ENCODE results near the gene LTBP1. TPM values are rescaled to one million over a fixed set of nuclear protein-coding genes. Genes with fewer than 3 reads are reported as not detected.

The LTBP1 gene
- total RNA-seq, 2 donors from 2014 or later = 0.04 to 0.29 TPM

DNA sequence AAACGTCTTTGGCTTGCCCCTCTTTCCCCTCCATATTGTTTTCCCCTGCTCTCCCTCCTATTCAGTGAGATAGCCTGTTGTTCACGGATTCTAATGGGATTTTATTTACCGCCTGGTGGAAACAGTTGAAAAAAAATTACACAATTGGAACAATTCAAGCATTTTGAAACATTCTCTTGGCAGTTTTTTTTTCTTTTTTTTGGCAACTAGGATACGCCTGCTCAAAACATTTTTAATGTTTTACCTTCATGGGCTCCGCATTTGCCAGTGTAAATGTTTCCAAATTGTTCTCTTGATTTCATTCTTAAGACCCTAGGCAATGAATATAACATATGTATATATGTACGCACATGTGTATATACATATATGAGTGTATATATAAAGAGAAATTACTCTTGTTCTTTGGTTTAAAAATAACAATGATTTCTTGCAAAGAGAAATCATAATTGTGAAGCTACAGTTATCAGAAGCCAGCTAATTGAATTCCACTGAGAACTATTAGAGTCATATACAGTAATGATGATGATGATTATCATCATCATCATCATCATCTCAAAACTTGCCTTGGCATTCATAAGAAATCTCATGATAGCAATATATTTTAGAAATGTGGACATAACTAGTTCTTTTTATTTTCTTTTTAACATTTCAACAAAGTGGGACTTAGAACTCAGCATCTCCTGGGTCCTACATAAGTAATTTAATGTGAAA is 146.7 kb downstream of the LTBP1 start:
- H3K4me1 Mint-ChIP-seq = no peaks in the 10 kb centered on the region

DNA sequence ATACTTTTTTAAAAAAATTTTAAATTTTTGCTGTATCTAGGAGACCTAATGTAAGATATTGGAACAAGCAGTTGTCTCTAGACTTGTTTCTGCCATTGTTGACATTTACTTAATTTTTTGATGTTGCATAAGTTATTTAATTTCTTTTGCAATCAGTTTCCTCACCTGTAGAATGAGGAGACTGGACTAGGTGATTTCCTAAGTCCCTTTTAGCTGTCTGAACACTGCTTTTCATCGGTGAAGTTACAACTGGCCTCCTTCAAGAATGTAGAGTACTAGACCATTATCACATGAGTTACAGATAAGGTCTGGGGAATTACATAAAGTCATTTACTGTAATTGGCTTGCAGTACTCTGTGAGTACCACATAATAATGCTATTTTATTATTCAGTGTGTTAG is 147.6 kb downstream of the LTBP1 start:
- H3K27ac Mint-ChIP-seq = no peak overlapping the region
- peaks cover 38% of the 10 kb centered on the region for H3K27me3 Mint-ChIP-seq
- H3K9me3 Mint-ChIP-seq = no peaks in the 10 kb centered on the region
- ATAC-seq (replicated peaks) = no peak
- no peak overlapping the region for H3K4me3 Mint-ChIP-seq
- no peaks in the 10 kb centered on the region for H3K4me1 Mint-ChIP-seq
- no peaks in the 10 kb centered on the region for H3K36me3 Mint-ChIP-seq (ENCODE audit: low read depth)

More for the DNA sequence above, 146.7 kb downstream of the LTBP1 start:
- Mint-ChIP-seq H3K4me3 (no peak overlapping the region), H3K27ac (no peak overlapping the region), H3K36me3 (ENCODE audit: low read depth) (no peaks in the 10 kb centered on the region), H3K27me3 (peaks cover 38% of the 10 kb centered on the region), H3K9me3 (no peaks in the 10 kb centered on the region)
- no peak for ATAC-seq (replicated peaks)

DNA sequence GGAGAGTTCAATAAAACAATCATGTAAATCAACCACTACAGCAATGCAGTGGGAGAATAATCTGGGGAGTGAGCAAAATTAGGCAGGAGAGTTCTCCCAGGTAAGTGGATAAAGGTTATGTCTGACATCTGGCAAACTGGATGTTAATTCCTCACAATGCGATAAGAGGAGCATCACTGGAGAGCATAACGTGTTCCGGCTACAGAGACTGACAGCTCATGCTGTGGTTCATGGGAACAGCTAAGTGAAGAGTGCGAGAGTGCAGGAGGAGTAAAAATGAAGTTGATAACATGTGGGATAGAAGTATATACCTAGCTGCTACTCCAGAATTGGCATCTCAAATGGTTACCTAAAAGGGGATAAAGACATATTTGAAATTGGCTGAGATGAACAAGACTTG is 153.2 kb downstream of the LTBP1 start:
- H3K4me3 Mint-ChIP-seq = no peak overlapping the region
- no peaks in the 10 kb centered on the region for H3K36me3 Mint-ChIP-seq (ENCODE audit: low read depth)
- no peak overlapping the region for H3K27ac Mint-ChIP-seq
- H3K27me3 Mint-ChIP-seq = peaks cover 26% of the 10 kb centered on the region
- no peak for ATAC-seq (replicated peaks)
- no peaks in the 10 kb centered on the region for H3K4me1 Mint-ChIP-seq
- H3K9me3 Mint-ChIP-seq = no peaks in the 10 kb centered on the region

DNA sequence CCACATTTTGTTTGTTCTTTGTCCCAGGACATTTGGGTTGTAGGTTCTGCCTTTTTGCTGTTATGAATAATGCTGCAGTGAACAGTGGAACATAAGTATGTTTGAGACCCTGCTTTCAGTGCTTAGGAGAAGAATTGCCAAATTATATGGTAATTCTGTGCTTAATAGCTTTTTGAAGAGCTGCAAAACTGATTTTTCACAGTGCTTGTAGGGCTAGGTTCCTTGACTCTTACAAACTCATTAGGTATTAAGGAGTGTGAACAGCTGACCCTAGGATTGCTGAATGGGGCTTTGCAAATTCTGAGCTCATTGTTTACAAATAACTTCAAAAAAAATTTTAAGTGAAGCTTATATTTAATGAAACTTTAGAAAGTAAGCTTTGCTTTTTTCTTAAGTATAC is 154.2 kb downstream of the LTBP1 start:
- Mint-ChIP-seq H3K9me3 (no peaks in the 10 kb centered on the region), H3K27me3 (peaks cover 20% of the 10 kb centered on the region), H3K27ac (no peak overlapping the region), H3K4me1 (no peaks in the 10 kb centered on the region), H3K36me3 (ENCODE audit: low read depth) (no peaks in the 10 kb centered on the region), H3K4me3 (no peak overlapping the region)
- ATAC-seq (replicated peaks) = no peak

DNA sequence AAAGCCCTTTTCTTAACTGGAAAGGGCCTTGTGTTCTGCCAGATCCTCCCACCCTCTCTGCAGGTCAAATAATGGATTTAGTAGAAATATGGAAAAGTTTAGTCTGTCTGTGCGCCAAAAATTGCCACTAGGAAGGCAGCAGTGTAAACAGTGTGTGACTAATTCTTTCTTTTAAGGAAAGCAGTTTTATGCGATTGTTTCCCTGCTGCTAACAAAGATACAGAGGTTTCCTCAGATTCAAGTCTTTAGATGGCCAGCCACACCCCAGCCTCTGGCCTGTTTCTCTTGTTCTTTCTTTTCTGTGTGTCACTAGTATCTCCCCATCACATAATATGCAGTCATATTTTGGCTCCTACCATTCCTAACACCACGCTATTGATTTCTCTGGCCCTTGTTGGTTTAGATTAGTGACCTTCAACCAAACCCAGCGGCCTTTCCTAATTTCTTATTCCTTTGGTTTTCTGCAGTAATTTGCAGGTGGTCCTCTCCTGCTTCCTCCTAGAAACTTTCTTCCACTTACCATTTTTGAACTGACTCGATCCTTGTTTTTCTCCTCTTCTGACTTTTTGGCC is 157.4 kb downstream of the LTBP1 start:
- H3K4me3 Mint-ChIP-seq = no peak overlapping the region
- peaks cover 21% of the 10 kb centered on the region for H3K27me3 Mint-ChIP-seq
- no peaks in the 10 kb centered on the region for H3K9me3 Mint-ChIP-seq
- no peaks in the 10 kb centered on the region for H3K4me1 Mint-ChIP-seq
- no peaks in the 10 kb centered on the region for H3K36me3 Mint-ChIP-seq (ENCODE audit: low read depth)
- no peak for ATAC-seq (replicated peaks)
- no peak overlapping the region for H3K27ac Mint-ChIP-seq

DNA sequence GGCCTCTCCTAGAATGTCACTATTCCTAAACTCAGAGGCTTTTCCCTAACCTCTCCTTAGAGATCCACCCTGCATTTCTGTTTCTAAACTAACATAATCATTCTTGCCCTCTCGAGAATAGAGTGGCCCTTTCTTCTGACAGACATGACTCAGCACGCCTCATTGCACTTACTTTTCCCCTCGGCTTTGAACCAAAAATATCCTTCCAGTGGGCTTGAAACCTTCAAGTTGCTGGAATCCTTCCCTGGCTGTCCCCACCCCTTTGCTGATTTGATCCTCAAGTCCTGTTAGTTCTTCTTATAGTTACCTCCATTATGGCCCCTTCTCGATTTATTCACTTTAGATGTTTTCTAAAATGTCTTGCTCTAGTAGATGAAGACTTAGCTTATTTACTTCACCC is 158.0 kb downstream of the LTBP1 start:
- Mint-ChIP-seq H3K27me3 (peaks cover 21% of the 10 kb centered on the region), H3K36me3 (ENCODE audit: low read depth) (no peaks in the 10 kb centered on the region), H3K4me1 (no peaks in the 10 kb centered on the region), H3K4me3 (no peak overlapping the region), H3K27ac (no peak overlapping the region), H3K9me3 (no peaks in the 10 kb centered on the region)
- ATAC-seq (replicated peaks) = no peak

DNA sequence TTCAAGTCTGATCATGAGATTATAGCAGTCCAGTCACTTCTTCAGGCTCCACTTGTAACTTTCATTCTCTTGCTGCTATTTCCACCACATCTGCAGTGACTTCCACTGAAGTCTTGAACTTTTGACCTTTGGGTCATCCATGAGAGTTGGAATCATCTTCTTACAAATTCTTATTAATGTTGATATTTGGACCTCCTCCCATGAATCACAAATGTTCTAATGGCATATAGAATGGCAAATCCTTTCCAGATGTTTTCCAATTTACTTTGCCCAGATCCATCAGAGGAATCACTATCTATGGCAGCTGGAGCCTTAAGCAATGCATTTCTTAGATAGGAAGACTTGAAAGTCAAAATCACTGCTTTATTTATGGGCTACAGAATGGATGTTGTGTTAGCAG is 159.4 kb downstream of the LTBP1 start:
- Mint-ChIP-seq H3K4me3 (no peak overlapping the region), H3K9me3 (no peaks in the 10 kb centered on the region), H3K27me3 (peaks cover 26% of the 10 kb centered on the region), H3K4me1 (no peaks in the 10 kb centered on the region), H3K27ac (no peak overlapping the region), H3K36me3 (ENCODE audit: low read depth) (no peaks in the 10 kb centered on the region)
- ATAC-seq (replicated peaks) = no peak

DNA sequence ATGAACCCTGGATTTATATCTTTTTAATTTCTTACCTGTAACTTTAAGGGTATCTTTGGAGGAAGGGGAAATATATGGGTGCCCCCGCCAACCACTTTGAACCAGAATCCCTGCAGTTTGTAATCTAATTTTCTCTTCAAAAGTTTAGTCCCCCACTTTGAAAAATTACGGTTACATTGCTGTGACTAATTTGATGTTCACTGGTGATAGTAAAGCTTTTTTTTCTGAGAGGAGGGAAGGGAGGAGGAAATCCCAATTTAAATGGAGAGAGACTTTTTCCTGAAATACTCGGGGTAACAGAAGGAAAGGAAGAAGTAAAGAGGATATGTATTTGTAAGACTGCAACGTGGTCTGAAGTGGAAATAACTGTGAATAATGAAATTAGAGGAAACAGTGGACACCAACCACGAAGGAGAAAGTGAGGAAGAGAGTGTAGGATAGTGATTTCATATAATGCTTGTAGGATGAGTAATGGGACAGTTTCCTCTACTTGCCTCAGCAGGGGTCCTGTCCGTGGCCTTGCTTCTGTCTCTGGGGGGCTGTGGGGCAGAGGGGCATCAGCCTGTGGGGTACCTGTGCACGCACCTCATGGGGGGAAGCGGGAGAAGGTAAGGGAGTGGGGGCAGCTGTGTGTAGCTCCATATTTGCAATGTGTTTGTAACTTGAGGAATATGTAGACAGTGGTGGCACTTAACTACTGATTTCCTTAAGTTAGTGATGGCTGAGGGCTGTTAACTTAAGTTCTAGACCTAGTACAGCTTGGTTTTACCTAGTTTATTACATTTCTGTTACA is 161.1 kb downstream of the LTBP1 start:
- ATAC-seq (replicated peaks) = no peak
- no peaks in the 10 kb centered on the region for H3K36me3 Mint-ChIP-seq (ENCODE audit: low read depth)
- H3K27me3 Mint-ChIP-seq = peaks cover 34% of the 10 kb centered on the region
- H3K4me1 Mint-ChIP-seq = no peaks in the 10 kb centered on the region
- H3K27ac Mint-ChIP-seq = no peak overlapping the region
- no peaks in the 10 kb centered on the region for H3K9me3 Mint-ChIP-seq
- no peak overlapping the region for H3K4me3 Mint-ChIP-seq

DNA sequence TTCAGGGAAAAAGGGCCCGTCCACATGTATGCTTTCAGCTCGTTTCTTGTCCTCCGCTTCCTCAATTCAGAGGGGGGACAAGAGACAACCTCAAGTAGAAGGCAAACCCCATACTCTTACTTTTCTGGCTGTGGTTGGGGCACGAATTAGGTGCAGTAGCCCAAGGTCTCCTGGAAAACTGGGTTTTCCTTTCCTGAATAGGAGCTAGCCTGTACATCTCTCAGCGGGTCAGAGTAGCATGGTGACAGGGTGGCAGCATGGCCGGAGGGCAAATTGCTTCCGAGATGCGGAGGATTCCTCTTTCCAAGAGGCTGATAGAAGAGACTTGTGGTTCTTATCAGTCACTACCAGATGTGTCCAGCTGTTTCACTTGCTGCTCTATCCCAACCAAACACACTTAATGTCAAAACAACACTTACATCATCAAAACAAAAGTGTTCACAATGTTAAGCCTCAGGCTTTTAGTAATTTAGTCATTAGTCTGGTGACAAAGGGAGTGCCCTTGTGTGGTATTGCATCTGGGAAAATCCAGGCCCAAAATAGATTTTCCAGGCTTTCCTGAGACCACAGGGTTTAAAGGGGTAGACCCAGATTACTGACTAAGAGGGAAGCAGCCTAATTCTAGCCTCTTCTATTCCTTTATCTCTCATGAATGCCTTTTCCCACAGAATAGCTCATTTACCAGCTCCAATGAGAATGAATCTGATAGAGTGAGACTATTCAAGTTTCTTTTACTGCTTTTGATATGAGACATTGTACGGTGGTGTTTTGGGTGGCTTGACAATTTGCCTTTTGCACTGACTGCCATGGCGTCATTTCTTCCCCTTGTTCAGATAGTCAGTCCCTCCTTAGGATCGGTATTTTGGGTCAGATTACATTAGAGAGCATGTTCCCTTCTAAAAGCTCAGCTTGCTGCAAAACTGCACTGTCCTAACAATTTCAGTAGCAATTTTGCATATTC is 162.0 kb downstream of the LTBP1 start:
- H3K27me3 Mint-ChIP-seq = peaks cover 38% of the 10 kb centered on the region
- H3K4me3 Mint-ChIP-seq = no peak overlapping the region
- H3K4me1 Mint-ChIP-seq = no peaks in the 10 kb centered on the region
- H3K9me3 Mint-ChIP-seq = no peaks in the 10 kb centered on the region
- no peak overlapping the region for H3K27ac Mint-ChIP-seq
- no peak for ATAC-seq (replicated peaks)
- no peaks in the 10 kb centered on the region for H3K36me3 Mint-ChIP-seq (ENCODE audit: low read depth)

DNA sequence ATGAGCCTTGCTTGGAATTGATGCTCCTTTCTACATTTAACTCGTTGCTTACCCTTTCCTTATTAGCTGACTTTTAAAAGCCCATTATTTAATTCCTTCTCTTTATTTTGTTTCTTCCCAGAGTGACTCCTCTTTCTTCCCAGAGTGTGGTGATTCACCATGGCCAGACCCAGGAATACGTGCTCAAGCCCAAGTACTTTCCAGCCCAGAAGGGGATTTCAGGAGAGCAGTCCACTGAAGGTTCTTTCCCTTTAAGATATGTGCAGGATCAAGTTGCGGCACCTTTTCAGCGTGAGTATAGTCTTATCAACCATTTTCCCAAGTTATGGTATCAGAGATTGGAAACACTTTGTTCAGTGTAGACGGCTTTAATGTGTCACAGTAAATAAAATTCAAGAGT is 163.7 kb downstream of the LTBP1 start:
- no peak overlapping the region for H3K4me3 Mint-ChIP-seq
- no peaks in the 10 kb centered on the region for H3K36me3 Mint-ChIP-seq (ENCODE audit: low read depth)
- ATAC-seq (replicated peaks) = no peak
- no peaks in the 10 kb centered on the region for H3K4me1 Mint-ChIP-seq
- no peak overlapping the region for H3K27ac Mint-ChIP-seq
- H3K9me3 Mint-ChIP-seq = no peaks in the 10 kb centered on the region
- peaks cover 29% of the 10 kb centered on the region for H3K27me3 Mint-ChIP-seq

DNA sequence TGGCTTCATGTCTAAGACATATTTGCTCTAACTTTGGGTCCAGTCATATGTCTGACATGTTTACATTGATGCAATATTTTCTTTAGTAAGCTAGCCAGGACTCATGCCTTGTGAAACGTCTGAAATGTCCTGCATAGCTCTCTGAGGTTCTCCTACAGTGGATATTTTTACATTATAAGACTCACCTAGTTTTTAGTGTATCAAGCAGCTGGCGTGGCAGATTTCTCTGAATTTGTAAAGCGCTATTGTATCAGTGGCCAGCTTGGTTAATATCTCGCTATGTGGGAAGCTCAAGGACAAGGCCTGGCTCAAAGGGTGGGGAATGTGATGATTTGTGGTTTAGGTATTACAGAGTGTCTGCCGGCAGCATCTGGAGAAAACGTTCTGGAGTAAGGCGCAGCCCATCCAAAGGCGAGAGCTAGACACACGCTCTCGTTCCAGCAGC is 164.3 kb downstream of the LTBP1 start:
- Mint-ChIP-seq H3K27me3 (peaks cover 26% of the 10 kb centered on the region), H3K27ac (no peak overlapping the region), H3K4me3 (no peak overlapping the region), H3K4me1 (no peaks in the 10 kb centered on the region), H3K36me3 (ENCODE audit: low read depth) (no peaks in the 10 kb centered on the region), H3K9me3 (no peaks in the 10 kb centered on the region)
- ATAC-seq (replicated peaks) = no peak

DNA sequence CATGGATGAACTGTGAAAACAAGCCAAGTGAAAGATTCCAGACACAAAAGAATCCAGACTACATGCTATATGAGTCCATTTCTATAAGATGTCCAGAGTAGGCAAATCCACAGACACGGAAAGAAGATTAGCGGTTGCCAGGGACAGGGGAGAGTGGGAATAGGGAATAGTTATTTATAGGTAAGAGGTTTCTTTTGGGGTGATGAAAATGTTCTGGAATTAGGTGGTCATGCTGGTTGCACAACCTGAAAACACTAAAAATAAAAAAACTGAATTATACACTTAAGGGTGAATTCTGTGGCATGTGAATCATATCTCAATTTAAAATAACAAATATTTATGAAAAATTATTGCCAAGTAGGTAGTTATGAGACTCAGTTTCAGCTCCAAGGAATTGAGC is 168.4 kb downstream of the LTBP1 start:
- Mint-ChIP-seq H3K27ac (no peak overlapping the region), H3K9me3 (no peaks in the 10 kb centered on the region), H3K36me3 (ENCODE audit: low read depth) (no peaks in the 10 kb centered on the region), H3K4me1 (no peaks in the 10 kb centered on the region), H3K4me3 (no peak overlapping the region), H3K27me3 (peaks cover 26% of the 10 kb centered on the region)
- no peak for ATAC-seq (replicated peaks)

DNA sequence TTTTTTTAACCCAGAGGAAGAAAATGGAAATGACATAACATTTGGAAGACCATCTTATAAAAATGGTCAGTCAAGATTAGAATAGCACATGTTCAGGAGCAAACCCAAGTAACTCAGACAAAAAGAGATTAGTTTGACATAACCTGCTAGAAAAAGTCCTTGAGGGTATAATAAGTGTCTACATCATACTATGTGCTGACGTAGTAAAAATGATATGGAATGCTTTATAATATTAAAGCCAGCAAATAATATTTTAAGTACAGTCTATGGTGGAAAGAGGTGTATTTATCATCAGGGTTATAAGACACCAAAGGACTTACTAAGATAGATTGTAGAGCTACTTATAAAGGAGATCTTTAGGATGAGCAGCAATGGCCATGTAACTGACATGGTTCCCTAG is 169.0 kb downstream of the LTBP1 start:
- H3K4me3 Mint-ChIP-seq = no peak overlapping the region
- H3K9me3 Mint-ChIP-seq = no peaks in the 10 kb centered on the region
- no peaks in the 10 kb centered on the region for H3K36me3 Mint-ChIP-seq (ENCODE audit: low read depth)
- H3K4me1 Mint-ChIP-seq = no peaks in the 10 kb centered on the region
- no peak overlapping the region for H3K27ac Mint-ChIP-seq
- ATAC-seq (replicated peaks) = no peak
- H3K27me3 Mint-ChIP-seq = peaks cover 21% of the 10 kb centered on the region

DNA sequence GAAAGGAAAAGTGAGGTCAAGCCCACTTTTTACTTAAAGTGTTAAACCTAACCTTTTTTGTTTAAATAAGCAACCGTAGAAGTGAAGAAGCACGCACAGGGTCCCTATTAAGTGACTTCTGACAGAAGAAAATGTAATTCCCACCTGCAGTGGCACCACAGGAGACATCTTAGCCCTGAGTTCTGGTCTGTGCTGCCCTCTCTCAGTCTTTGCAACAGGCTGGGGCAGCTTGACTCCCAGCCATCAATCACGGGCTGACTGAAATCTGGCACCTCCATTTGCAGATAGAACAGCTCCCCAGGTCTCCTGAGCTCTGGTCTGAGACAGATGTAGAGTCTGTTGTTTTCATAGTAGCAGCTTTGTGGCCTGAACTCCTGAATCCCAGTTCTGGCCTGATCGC is 170.0 kb downstream of the LTBP1 start:
- Mint-ChIP-seq H3K4me3 (no peak overlapping the region), H3K9me3 (no peaks in the 10 kb centered on the region), H3K27me3 (peaks cover 14% of the 10 kb centered on the region), H3K27ac (no peak overlapping the region), H3K4me1 (no peaks in the 10 kb centered on the region), H3K36me3 (ENCODE audit: low read depth) (no peaks in the 10 kb centered on the region)
- no peak for ATAC-seq (replicated peaks)

All from activated T-helper 17 cell treated with anti-CD3 and anti-CD28 coated beads, Interleukin-2, amount 50 U/mL, for 72 hours (primary cell).